K562 (cell line): ENCODE results near the gene RBFOX2. TPM values are rescaled to one million over a fixed set of nuclear protein-coding genes. Genes with fewer than 3 reads are reported as not detected.
A peak's percentile ranks its signal among the peaks of the same experiment; 100 is the strongest.

Experiments used
- CLOCK ChIP-seq: fragments of 250-450 bp; sonication (Bioruptor Pico); IDR thresholded peaks from 2 replicates; pipeline ENCODE4 v1.4.0; 2020; ENCODE audit warnings: mild to moderate bottlenecking, moderate library complexity, borderline replicate concordance
- DEAF1 ChIP-seq: fragments of 450-650 bp; formaldehyde crosslinking; IDR thresholded peaks from 2 replicates; pipeline ENCODE4 v1.4.0; 2020; ENCODE audit warnings: mild to moderate bottlenecking, moderate library complexity
- FOXA3 ChIP-seq, 2 experiments: fragments of 450-650 bp in 1 of 2; sonication (generic) in 1 of 2; formaldehyde crosslinking; IDR thresholded peaks in 1 of 2; conservative IDR thresholded peaks in 1 of 2; 2 replicates each; pipeline versions ENCODE4 v1.4.0 to v1.8.0; 2020 to 2022; ENCODE audit warnings: mild to moderate bottlenecking in 2 of 2, missing genetic modification reagents in 1 of 2
- LARP7 ChIP-seq: fragments of 450-650 bp; IDR thresholded peaks from 2 replicates; pipeline ENCODE4 v1.6.1; 2016
- NONO ChIP-seq, 2 experiments: fragments of 200-400 bp in 1 of 2; fragments of 450-650 bp in 1 of 2; formaldehyde crosslinking in 1 of 2; IDR thresholded peaks; 2 replicates each; pipeline ENCODE4 v1.6.1; 2017; ENCODE audit warnings: low read depth in 2 of 2, mild to moderate bottlenecking in 2 of 2, moderate library complexity in 2 of 2, low read length in 1 of 2
- PREB ChIP-seq: sonication (generic); formaldehyde crosslinking; IDR thresholded peaks from 2 replicates; pipeline ENCODE4 v1.8.1; 2023; ENCODE audit warnings: mild to moderate bottlenecking, missing genetic modification reagents
- RFX5 ChIP-seq: IDR thresholded peaks from 2 replicates; pipeline ENCODE4 v1.6.1; 2011; ENCODE audit warnings: low read depth, mild to moderate bottlenecking, improper control_type of control experiment, low read length
- SETDB1 ChIP-seq: IDR thresholded peaks from one replicate; pipeline ENCODE4 v1.6.1; 2012; ENCODE audit warnings: low read length, control low read depth, inconsistent platforms
- SMARCB1 ChIP-seq: IDR thresholded peaks from 2 replicates; pipeline ENCODE4 v1.6.1; 2011; ENCODE audit warnings: improper control_type of control experiment, low read depth; ENCODE audit not compliant: insufficient read length
- TAF1 ChIP-seq: IDR thresholded peaks from 2 replicates; pipeline ENCODE4 v1.6.1; 2011; ENCODE audit warnings: mild to moderate bottlenecking, low read length, moderate library complexity; ENCODE audit not compliant: insufficient read depth, control insufficient read depth, severe bottlenecking; ENCODE audit errors: extremely low read depth
- TCF7 ChIP-seq: sonication (generic); IDR thresholded peaks from 2 replicates; pipeline ENCODE4 v1.6.1; 2016; ENCODE audit warnings: antibody characterized with exemption, borderline replicate concordance
- ZBTB1 ChIP-seq: sonication (generic); formaldehyde crosslinking; IDR thresholded peaks from 2 replicates; pipeline ENCODE4 v1.8.1; 2023; ENCODE audit warnings: missing genetic modification reagents, low read depth, mild to moderate bottlenecking, borderline replicate concordance
- ZBTB9 ChIP-seq: fragments of 450-650 bp; formaldehyde crosslinking; IDR thresholded peaks from 2 replicates; pipeline ENCODE4 v1.4.0; 2020; ENCODE audit warnings: mild to moderate bottlenecking, moderate library complexity
- ZFP36 ChIP-seq: fragments of 150-350 bp; IDR thresholded peaks from 2 replicates; pipeline ENCODE4 v1.6.1; 2018; ENCODE audit warnings: low read length, low read depth; ENCODE audit not compliant: partially characterized antibody
- polyA plus RNA-seq, 8 experiments: library from polyadenylated mRNA; depleted of rRNA in 4 of 8; stranded (reverse) in 5 of 8; unstranded in 3 of 8; fragments of >200 nt; fragmentation: Nextera tagmentation in 2 of 8; fragmentation: Illumina TruSeq in 1 of 8; extraction: Ambion mirVana in 2 of 8; extraction: Trizol in 1 of 8; gene quantifications; 2 replicates each; pipeline versions ENCODE4 v1.2.1 to v1.2.3, GENCODE V29; 2011 to 2014; ENCODE audit warnings: inconsistent platforms in 1 of 8, missing spikeins in 1 of 8
- total RNA-seq, 7 experiments: library from RNA; depleted of rRNA in 6 of 7; stranded (reverse); fragments of >200 nt in 6 of 7; fragmentation: Illumina TruSeq in 2 of 7; extraction: Trizol in 2 of 7; gene quantifications; 2 replicates each; pipeline versions ENCODE4 v1.2.1 to v1.2.3, GENCODE V29; 2011 to 2021; ENCODE audit warnings: low replicate concordance in 1 of 7
- TF ChIP-seq, protein P1 (sequence below): fragments of 450-650 bp; IDR thresholded peaks from 2 replicates; pipeline ENCODE4 v1.6.1; 2018; ENCODE audit not compliant: partially characterized antibody

Gene RBFOX2
- total and polyA plus RNA-seq, 9 of the 15 experiments (the other 6 are each of a cell fraction or from before 2014, with no cell fraction given) = 5.8 to 24.8 (median 14.2) TPM

DNA sequence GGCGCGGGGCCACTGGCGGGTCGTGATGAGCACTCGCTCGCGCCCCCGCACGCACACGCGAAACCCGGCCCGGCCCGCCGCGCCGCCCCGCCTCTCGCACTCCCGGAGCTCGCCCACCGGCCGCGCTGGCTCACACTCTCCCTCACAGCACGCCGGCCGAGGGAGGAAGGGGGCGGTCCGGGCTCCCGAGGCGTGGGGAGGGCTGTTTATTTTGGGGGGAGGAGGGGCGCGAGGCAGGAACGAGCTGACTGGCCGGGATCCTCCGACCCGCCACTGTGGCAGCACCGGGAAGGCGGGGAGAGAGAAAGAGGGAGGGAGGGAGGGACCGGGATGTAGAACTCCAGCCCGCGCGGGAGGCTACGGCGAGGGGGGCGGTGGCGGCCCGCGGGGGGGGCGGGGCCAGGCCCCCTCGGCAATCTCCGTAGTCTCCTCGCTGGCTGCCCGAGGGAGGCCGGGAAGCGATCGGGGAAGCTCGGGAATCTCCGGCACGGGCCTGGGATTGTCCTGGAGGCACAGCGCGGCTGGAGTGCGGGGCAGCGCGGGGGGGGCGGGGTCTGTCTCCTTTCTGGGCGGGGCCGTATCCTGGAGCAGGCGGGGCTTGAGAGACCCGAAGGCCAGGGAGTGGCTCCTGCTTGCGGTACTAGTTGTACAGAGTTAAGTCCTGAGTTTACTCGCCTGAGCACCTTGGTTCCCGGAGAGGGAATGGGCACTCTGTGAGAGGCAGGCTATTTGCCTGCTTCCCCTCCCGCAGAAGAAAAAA lies at the start of gene RBFOX2 (continued):
- TF ChIP-seq ZBTB9 (CRISPR knock-in tag) (no peak), SMARCB1 (no peak), DEAF1 (CRISPR knock-in tag) (peak; percentile 72), PREB (no peak), FOXA3 (CRISPR knock-in tag; conservative IDR thresholded peaks at IDR 0.05 in 1 of 2, IDR thresholded peaks at IDR 0.05 in 1 of 2) (peak; percentile 78 to 87), RFX5 (no peak), TAF1 (peak; percentile 38), TCF7 (no peak), LARP7 (no peak), ZBTB1 (CRISPR knock-in tag) (no peak), SETDB1 (no peak), ZFP36 (no peak), NONO (IDR thresholded peaks at IDR 0.05; ENCODE audit: low read depth in 2 of 2, low read length in 1 of 2) (no peak), CLOCK (CRISPR knock-in tag) (no peak)
- TF ChIP-seq, protein P1, sequence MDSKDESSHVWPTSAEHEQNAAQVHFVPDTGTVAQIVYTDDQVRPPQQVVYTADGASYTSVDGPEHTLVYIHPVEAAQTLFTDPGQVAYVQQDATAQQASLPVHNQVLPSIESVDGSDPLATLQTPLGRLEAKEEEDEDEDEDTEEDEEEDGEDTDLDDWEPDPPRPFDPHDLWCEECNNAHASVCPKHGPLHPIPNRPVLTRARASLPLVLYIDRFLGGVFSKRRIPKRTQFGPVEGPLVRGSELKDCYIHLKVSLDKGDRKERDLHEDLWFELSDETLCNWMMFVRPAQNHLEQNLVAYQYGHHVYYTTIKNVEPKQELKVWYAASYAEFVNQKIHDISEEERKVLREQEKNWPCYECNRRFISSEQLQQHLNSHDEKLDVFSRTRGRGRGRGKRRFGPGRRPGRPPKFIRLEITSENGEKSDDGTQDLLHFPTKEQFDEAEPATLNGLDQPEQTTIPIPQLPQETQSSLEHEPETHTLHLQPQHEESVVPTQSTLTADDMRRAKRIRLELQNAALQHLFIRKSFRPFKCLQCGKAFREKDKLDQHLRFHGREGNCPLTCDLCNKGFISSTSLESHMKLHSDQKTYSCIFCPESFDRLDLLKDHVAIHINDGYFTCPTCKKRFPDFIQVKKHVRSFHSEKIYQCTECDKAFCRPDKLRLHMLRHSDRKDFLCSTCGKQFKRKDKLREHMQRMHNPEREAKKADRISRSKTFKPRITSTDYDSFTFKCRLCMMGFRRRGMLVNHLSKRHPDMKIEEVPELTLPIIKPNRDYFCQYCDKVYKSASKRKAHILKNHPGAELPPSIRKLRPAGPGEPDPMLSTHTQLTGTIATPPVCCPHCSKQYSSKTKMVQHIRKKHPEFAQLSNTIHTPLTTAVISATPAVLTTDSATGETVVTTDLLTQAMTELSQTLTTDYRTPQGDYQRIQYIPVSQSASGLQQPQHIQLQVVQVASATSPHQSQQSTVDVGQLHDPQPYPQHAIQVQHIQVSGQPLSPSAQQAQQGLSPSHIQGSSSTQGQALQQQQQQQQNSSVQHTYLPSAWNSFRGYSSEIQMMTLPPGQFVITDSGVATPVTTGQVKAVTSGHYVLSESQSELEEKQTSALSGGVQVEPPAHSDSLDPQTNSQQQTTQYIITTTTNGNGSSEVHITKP = peak; percentile 84
